ENCODE data around the gene SRL.

GRCh38 chr16:4158143-4159093, 83.5 kb downstream of the SRL start:
- TF ChIP-seq GATA2 (IDR thresholded peaks at IDR 0.05; ENCODE audit: low read depth, low read length) (no peak), GATA3 (IDR thresholded peaks at IDR 0.05; ENCODE audit: low read depth, low read length) (no peak)

Measured in SH-SY5Y (cell line).